CD8-positive, alpha-beta memory T cell (primary cell): ENCODE data around the gene SIN3A. TPM values are rescaled to one million over a fixed set of nuclear protein-coding genes. Genes with fewer than 3 reads are reported as not detected.

Experiments used
- CTCF ChIA-PET: fragments of 350-600 bp; sonication (Branson Sonifier 250); formaldehyde crosslinking; loops from one replicate; lab custom pipeline; 2021; ENCODE audit warnings: antibody characterized with exemption; lab: Charles Lee
- POLR2A ChIA-PET: fragments of 350-600 bp; sonication (Branson Sonifier 250); formaldehyde crosslinking; loops from one replicate; lab custom pipeline; 2021; ENCODE audit warnings: antibody characterized with exemption; lab: Charles Lee
- DNase-seq, 5 donors: peaks; one replicate each; pipeline versions ENCODE4 v3.0.0 to v3.0.0-alpha.2; 2020 to 2022; ENCODE audit warnings: mixed read lengths in 1 of 5
- H3K27ac ChIP-seq: one replicate; pipeline ENCODE4 v1.7.0; 2013; ENCODE audit warnings: low read depth, mild to moderate bottlenecking, low read length, moderate library complexity
- H3K27me3 ChIP-seq: 2 replicates; pipeline ENCODE4 v1.7.0; 2013; ENCODE audit warnings: low read length, mild to moderate bottlenecking; ENCODE audit not compliant: insufficient read depth, poor library complexity, severe bottlenecking
- H3K36me3 ChIP-seq: 2 replicates; pipeline ENCODE4 v1.7.0; 2013; ENCODE audit warnings: mild to moderate bottlenecking, low read length, moderate library complexity; ENCODE audit not compliant: insufficient read depth
- H3K4me1 ChIP-seq: 2 replicates; pipeline ENCODE4 v1.7.0; 2013; ENCODE audit warnings: mild to moderate bottlenecking, low read length, moderate library complexity; ENCODE audit not compliant: insufficient read depth
- H3K4me3 ChIP-seq: 2 replicates; pipeline ENCODE4 v1.7.0; 2013; ENCODE audit warnings: mild to moderate bottlenecking, low read length
- H3K9me3 ChIP-seq: 2 replicates; pipeline ENCODE4 v1.7.0; 2013; ENCODE audit warnings: mild to moderate bottlenecking, low read length
- H3K27ac Mint-ChIP-seq, 8 donors: one replicate each; pipeline ENCODE4 v1.8.0; 2020 to 2021; ENCODE audit warnings: mixed read lengths in 8 of 8, mild to moderate bottlenecking in 6 of 8, inconsistent platforms in 3 of 8, moderate library complexity in 3 of 8
- H3K27me3 Mint-ChIP-seq, 2 donors: one replicate each; pipeline ENCODE4 v1.8.0; 2020 to 2021; ENCODE audit warnings: mixed read lengths in 2 of 2, mild to moderate bottlenecking in 1 of 2, moderate library complexity in 1 of 2
- H3K36me3 Mint-ChIP-seq, 3 donors: one replicate each; pipeline ENCODE4 v1.8.0; 2020 to 2021; ENCODE audit warnings: mixed read lengths in 3 of 3, inconsistent platforms in 1 of 3, mild to moderate bottlenecking in 1 of 3
- H3K4me1 Mint-ChIP-seq, 3 donors: one replicate each; pipeline ENCODE4 v1.8.0; 2020 to 2021; ENCODE audit warnings: mixed read lengths in 3 of 3, inconsistent platforms in 1 of 3, mild to moderate bottlenecking in 1 of 3
- H3K4me3 Mint-ChIP-seq, 7 donors: one replicate each; pipeline ENCODE4 v1.8.0; 2020 to 2021; ENCODE audit warnings: mixed read lengths in 7 of 7, mild to moderate bottlenecking in 6 of 7, moderate library complexity in 4 of 7, inconsistent platforms in 2 of 7
- H3K9me3 Mint-ChIP-seq, 5 donors: one replicate each; pipeline ENCODE4 v1.8.0; 2020 to 2022; ENCODE audit warnings: mixed read lengths in 5 of 5, mild to moderate bottlenecking in 3 of 5, moderate library complexity in 2 of 5, inconsistent platforms in 1 of 5
- polyA plus RNA-seq: library from polyadenylated mRNA; unstranded; fragments of 300-500 nt; fragmentation: Illumina TruSeq; gene quantifications from one replicate; pipeline ENCODE4 v1.2.3, GENCODE V29; 2021
- total RNA-seq, 2 experiments: library from RNA; stranded (reverse); gene quantifications; one replicate each; pipeline ENCODE4 v1.2.3, GENCODE V29; 2021

The SIN3A gene
- total and polyA plus RNA-seq, 3 experiments from 2014 or later = 16.0 to 89.0 (median 82.8) TPM

GRCh38 chr15:75355369-75355768 is 96.1 kb downstream of the SIN3A start:
- H3K4me3 ChIP-seq = no peak overlapping the region
- no peak for DNase-seq
- H3K4me1 ChIP-seq = peaks cover 9% of the 10 kb centered on the region
- ChIA-PET CTCF (interaction anchor here (5.2 kb wide), 1 partner anchor 12 kb away, joined by 35 read pairs; the partner anchor contains the start of gene MAN2C1), POLR2A (no interaction called here)
- Mint-ChIP-seq H3K9me3 (peaks cover under 1 to 6% (median 6%) of the 10 kb centered on the region in 5 donors), H3K4me1 (peaks cover 7 to 10% (median 9%) of the 10 kb centered on the region in 3 donors), H3K36me3 (peaks cover 0 to 42% (median 0%) of the 10 kb centered on the region in 3 donors), H3K4me3 (no peak overlapping the region), H3K27ac (peak overlapping the region in 4 of 8 donors; percentile 63 to 91 (median 82)), H3K27me3 (peaks cover 0 to 2% of the 10 kb centered on the region in 2 donors)
- H3K27ac ChIP-seq = no peak overlapping the region
- H3K36me3 ChIP-seq = no peaks in the 10 kb centered on the region
- H3K9me3 ChIP-seq = no peaks in the 10 kb centered on the region
- H3K27me3 ChIP-seq = no peaks in the 10 kb centered on the region

GRCh38 chr15:75354454-75354853 is 97.0 kb downstream of the SIN3A start:
- Histone ChIP-seq H3K9me3 (no peaks in the 10 kb centered on the region), H3K4me1 (peaks cover 18% of the 10 kb centered on the region), H3K27ac (no peak overlapping the region), H3K4me3 (no peak overlapping the region), H3K27me3 (no peaks in the 10 kb centered on the region), H3K36me3 (no peaks in the 10 kb centered on the region)
- H3K9me3 Mint-ChIP-seq = peaks cover 6 to 16% (median 15%) of the 10 kb centered on the region in 5 donors
- no peak for DNase-seq
- POLR2A ChIA-PET = interaction anchor here (0.5 to 2.0 kb wide), 2 partner anchors 14 to 395 kb away, joined by 4 to 9 read pairs; partner anchors contain the start of gene MAN2C1
- H3K4me1 Mint-ChIP-seq = peaks cover 16 to 18% (median 18%) of the 10 kb centered on the region in 3 donors
- CTCF ChIA-PET = interaction anchor here (5.2 kb wide), 1 partner anchor 13 kb away, joined by 35 read pairs; the partner anchor contains the start of gene MAN2C1
- peaks cover 3 to 37% (median 7%) of the 10 kb centered on the region in 3 donors for H3K36me3 Mint-ChIP-seq
- peaks cover 0 to 7% of the 10 kb centered on the region in 2 donors for H3K27me3 Mint-ChIP-seq
- H3K4me3 Mint-ChIP-seq = no peak overlapping the region
- peak overlapping the region in 5 of 8 donors; percentile 43 to 90 (median 77) for H3K27ac Mint-ChIP-seq

DNA sequence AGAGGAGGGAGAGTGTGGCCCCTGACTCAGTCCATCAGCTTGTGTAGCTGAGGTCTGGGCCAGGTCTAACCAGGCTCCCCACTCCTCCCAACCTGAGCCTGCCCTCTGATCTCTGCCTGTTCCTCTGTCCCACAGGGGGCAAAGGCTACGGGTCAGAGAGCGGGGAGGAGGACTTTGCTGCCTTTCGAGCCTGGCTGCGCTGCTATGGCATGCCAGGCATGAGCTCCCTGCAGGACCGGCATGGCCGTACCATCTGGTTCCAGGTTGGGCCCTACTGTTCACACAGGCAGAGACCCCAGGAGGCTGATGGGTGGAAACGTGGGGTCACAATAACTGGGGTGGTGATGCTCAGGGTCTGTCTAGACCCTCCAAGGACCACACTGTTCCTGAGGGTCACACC is 97.9 kb downstream of the SIN3A start:
- no peak overlapping the region for H3K4me3 Mint-ChIP-seq
- peaks cover 6 to 21% (median 17%) of the 10 kb centered on the region in 5 donors for H3K9me3 Mint-ChIP-seq
- peaks cover 27% of the 10 kb centered on the region for H3K4me1 ChIP-seq
- CTCF ChIA-PET = interaction anchor here (5.2 kb wide), 1 partner anchor 14 kb away, joined by 35 read pairs; the partner anchor contains the start of gene MAN2C1
- POLR2A ChIA-PET = interaction anchor here (2.0 kb wide), 1 partner anchor 14 kb away, joined by 9 read pairs; the partner anchor contains the start of gene MAN2C1
- DNase-seq = no peak
- peaks cover 0 to 7% of the 10 kb centered on the region in 2 donors for H3K27me3 Mint-ChIP-seq
- H3K27ac ChIP-seq = no peak overlapping the region
- peaks cover 18 to 26% (median 19%) of the 10 kb centered on the region in 3 donors for H3K4me1 Mint-ChIP-seq
- H3K36me3 ChIP-seq = no peaks in the 10 kb centered on the region
- no peaks in the 10 kb centered on the region for H3K27me3 ChIP-seq
- H3K27ac Mint-ChIP-seq = peak overlapping the region in 5 of 8 donors; percentile 23 to 70 (median 51)
- no peak overlapping the region for H3K4me3 ChIP-seq
- H3K9me3 ChIP-seq = peaks cover 8% of the 10 kb centered on the region
- peaks cover 3 to 31% (median 7%) of the 10 kb centered on the region in 3 donors for H3K36me3 Mint-ChIP-seq

DNA sequence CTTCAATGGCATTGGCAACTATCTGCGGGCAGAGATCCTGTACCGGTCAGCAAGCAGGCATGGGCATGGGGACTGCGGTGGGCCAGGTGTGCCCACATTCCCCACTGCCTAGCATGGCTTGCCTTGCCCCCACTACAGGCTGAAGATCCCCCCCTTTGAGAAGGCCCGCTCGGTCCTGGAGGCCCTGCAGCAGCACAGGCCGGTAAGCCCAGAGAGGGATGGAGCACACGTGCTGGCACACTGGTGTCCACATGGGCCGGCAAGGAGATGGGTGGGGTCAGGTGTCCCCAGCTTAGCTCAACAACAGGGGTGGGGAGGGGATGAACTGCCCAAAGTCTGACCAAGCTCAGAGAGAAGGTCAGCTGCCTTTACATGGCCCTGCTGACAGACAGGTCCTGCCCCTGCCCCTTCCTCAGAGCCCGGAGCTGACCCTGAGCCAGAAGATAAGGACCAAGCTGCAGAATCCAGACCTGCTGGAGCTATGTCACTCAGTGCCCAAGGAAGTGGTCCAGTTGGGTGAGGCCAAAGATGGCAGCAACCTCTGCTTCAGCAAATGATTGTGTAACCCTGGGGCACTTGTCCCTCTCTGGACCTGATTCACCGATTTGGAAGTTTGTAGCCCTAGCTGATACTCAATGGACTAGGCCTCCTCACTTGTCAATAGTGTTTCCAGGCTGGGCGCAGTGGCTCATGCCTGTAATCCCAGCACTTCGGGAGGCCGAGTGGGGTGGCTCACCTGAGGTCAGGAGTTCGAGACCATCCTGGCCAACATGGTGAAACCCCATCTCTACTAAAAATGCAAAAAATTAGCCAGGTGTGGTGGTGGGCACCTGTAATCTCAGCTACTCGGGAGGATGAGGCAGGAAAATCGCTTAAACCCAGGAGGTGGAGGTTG is 99.1 kb downstream of the SIN3A start:
- H3K4me1 ChIP-seq = peaks cover 32% of the 10 kb centered on the region

DNA sequence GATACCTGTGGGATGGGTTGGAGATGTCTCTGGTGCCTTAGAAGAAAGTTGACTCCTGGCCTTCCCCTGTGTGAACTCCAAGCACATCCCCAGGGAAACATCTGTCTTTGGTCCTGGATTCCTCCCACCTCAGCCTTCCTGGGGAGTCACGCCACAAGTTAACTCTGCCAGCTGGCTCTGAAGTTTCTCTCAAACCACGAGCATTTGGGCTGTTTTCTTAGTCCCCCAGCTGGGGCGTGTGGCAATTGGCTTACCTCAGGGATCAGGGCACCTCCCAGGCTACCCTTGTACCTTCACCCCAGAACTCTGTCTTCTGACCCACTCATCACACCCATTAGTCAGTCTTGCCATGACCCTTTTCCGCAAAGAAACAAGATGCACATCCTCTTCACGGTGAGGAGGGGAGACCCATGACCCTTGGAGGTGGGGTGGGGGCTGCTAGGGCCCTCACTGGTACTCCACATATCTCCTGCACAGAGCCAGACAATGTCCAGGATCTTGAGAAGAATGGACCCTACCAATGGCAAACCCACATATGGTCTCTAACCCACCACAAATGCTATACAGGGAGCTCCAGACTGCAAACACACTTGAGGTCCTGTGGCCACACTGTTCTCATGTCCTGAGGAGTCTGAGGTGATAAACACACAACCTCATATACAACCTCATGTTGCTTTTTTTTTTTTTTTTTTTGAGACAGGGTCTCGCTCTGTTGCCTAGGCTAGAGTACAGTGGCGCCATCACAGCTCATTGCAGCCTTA is 100.7 kb downstream of the SIN3A start:
- peak overlapping the region in 2 of 7 donors; percentile 56 to 87 for H3K4me3 Mint-ChIP-seq

More for the DNA sequence above, 99.1 kb downstream of the SIN3A start:
- Mint-ChIP-seq H3K4me1 (peaks cover 18 to 32% (median 21%) of the 10 kb centered on the region in 3 donors), H3K9me3 (peaks cover 6 to 22% (median 17%) of the 10 kb centered on the region in 5 donors), H3K36me3 (peaks cover 3 to 23% (median 7%) of the 10 kb centered on the region in 3 donors), H3K4me3 (peak overlapping the region in 1 of 7 donors; percentile 41), H3K27ac (peak overlapping the region in 6 of 8 donors; percentile 56 to 99 (median 84)), H3K27me3 (peaks cover 0 to 7% of the 10 kb centered on the region in 2 donors)
- Histone ChIP-seq H3K9me3 (peaks cover 10% of the 10 kb centered on the region), H3K36me3 (no peaks in the 10 kb centered on the region), H3K27me3 (no peaks in the 10 kb centered on the region), H3K4me3 (no peak overlapping the region), H3K27ac (no peak overlapping the region)
- no peak for DNase-seq
- ChIA-PET CTCF (interaction anchor here (5.2 kb wide), 1 partner anchor 15 kb away, joined by 35 read pairs; the partner anchor contains the start of gene MAN2C1), POLR2A (interaction anchor here (5.4 kb wide), 1 partner anchor 16 kb away, joined by 34 read pairs; the partner anchor contains the start of gene MAN2C1)

DNA sequence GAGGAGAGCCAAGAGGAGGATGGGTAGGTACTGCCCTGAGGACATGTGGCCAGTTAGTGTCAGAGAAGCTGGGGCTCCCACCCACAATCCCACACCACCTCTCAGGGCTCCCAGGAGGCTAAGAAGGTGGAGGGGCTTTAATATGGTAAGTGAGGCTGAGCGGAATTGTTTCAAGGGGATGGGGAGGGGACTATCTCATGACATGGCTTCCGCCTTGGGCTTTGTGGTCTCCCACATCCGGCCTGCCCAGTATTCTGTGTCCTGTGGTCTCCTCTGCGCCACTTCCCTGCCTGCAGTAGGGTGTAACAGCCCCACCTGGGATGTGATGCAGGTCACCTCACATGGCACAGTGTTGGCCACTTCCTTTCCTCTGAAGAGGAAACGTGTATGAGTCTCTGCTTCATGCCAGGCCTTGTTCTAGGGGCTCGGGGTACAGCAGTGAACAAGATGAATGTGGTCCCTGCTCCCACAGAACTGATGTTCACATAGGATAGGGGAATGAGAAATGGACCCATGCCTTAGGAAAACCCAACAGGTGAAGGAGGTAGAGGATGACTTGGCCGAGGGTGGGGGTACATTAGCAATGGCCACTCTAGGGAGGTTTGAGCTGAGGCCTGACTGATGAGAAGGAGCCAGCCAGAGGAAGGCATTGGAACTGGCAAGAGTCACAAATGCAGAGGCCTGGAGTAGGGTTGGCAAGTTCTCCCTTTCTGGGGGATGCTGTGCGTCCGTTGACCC is 101.5 kb downstream of the SIN3A start:
- ChIA-PET CTCF (interaction anchor here (1.7 kb wide), 1 partner anchor 18 kb away, joined by 6 read pairs; the partner anchor contains the start of gene MAN2C1), POLR2A (interaction anchor here (5.4 kb wide), 1 partner anchor 18 kb away, joined by 34 read pairs; the partner anchor contains the start of gene MAN2C1)
- Histone ChIP-seq H3K4me1 (peaks cover 40% of the 10 kb centered on the region), H3K27ac (peak overlapping the region; percentile 54), H3K27me3 (no peaks in the 10 kb centered on the region), H3K36me3 (no peaks in the 10 kb centered on the region), H3K4me3 (peak overlapping the region; percentile 68), H3K9me3 (peaks cover 10% of the 10 kb centered on the region)
- peaks cover 3 to 10% (median 7%) of the 10 kb centered on the region in 3 donors for H3K36me3 Mint-ChIP-seq
- peak overlapping the region; percentile 88 to 100 (median 99) for H3K27ac Mint-ChIP-seq
- peak; percentile 66 to 93 (median 87) for DNase-seq
- peaks cover 26 to 42% (median 26%) of the 10 kb centered on the region in 3 donors for H3K4me1 Mint-ChIP-seq
- peaks cover 6 to 22% (median 20%) of the 10 kb centered on the region in 5 donors for H3K9me3 Mint-ChIP-seq
- peak overlapping the region; percentile 56 to 87 (median 76) for H3K4me3 Mint-ChIP-seq
- peaks cover 0 to 10% of the 10 kb centered on the region in 2 donors for H3K27me3 Mint-ChIP-seq

More for the DNA sequence above, 100.7 kb downstream of the SIN3A start:
- H3K4me1 ChIP-seq = peaks cover 40% of the 10 kb centered on the region
- H3K9me3 ChIP-seq = peaks cover 10% of the 10 kb centered on the region
- CTCF ChIA-PET = interaction anchor here (5.2 kb wide), 1 partner anchor 16 kb away, joined by 35 read pairs; the partner anchor contains the start of gene MAN2C1
- no peaks in the 10 kb centered on the region for H3K27me3 ChIP-seq
- no peak overlapping the region for H3K4me3 ChIP-seq
- Mint-ChIP-seq H3K9me3 (peaks cover 6 to 22% (median 20%) of the 10 kb centered on the region in 5 donors), H3K36me3 (peaks cover 3 to 12% (median 7%) of the 10 kb centered on the region in 3 donors), H3K27me3 (peaks cover 0 to 10% of the 10 kb centered on the region in 2 donors), H3K27ac (peak overlapping the region; percentile 88 to 100 (median 99)), H3K4me1 (peaks cover 26 to 42% (median 26%) of the 10 kb centered on the region in 3 donors)
- no peaks in the 10 kb centered on the region for H3K36me3 ChIP-seq
- H3K27ac ChIP-seq = peak overlapping the region; percentile 54
- DNase-seq = no peak
- POLR2A ChIA-PET = interaction anchor here (0.7 to 5.4 kb wide), 2 partner anchors 18 to 1036 kb away, joined by 8 to 34 read pairs; partner anchors contain the start of gene MAN2C1
